A549 (cell line): ENCODE measurements around the gene ZIC4. TPM values are rescaled to one million over a fixed set of nuclear protein-coding genes. Genes with fewer than 3 reads are reported as not detected.

Experiments
- ATAC-seq, 2 experiments: fragments of 200-7000 bp in 1 of 2; fragments of >200 bp in 1 of 2; cut with Nextera tagmentation in 1 of 2; cut with Tn5 transposase in 1 of 2; 3 replicates each; pipeline versions ENCODE4 v1.8.0 to v1.9.1; 2018 to 2020; ENCODE audit warnings: mild to moderate bottlenecking in 1 of 2, moderate library complexity in 1 of 2
- CTCF ChIA-PET: fragments of 300-600 bp; sonication (Branson Sonifier 250); formaldehyde crosslinking; extraction: SDS; loops from one replicate; lab custom pipeline; 2021; ENCODE audit warnings: antibody characterized with exemption, inconsistent platforms; lab: Yijun Ruan, JAX
- POLR2A ChIA-PET: fragments of 350-600 bp; formaldehyde crosslinking; extraction: SDS; loops from one replicate; lab custom pipeline; 2021; ENCODE audit warnings: antibody characterized with exemption, inconsistent platforms; lab: Yijun Ruan, JAX
- DNase-seq, 2 experiments: peaks; one replicate each; pipeline versions ENCODE4 v3.0.0 to v3.0.0-alpha.2; 2011 to 2016; ENCODE audit warnings: low read depth in 1 of 2, low spot score in 1 of 2
- FAIRE-seq: peaks from 2 replicates; lab custom pipeline; 2011; peaks lifted over from hg19 to GRCh38; lab: Jason Lieb, UNC
- H3K27ac ChIP-seq, 2 experiments: fragments of >200 bp; sonication (Bioruptor Twin); formaldehyde crosslinking; 3 replicates each; pipeline ENCODE4 v1.5.1; 2016 to 2017
- H3K4me1 ChIP-seq: fragments of >200 bp; sonication (Bioruptor Twin); formaldehyde crosslinking; 3 replicates; pipeline ENCODE4 v1.6.1; 2016
- H3K4me2 ChIP-seq: fragments of >200 bp; sonication (Bioruptor Twin); formaldehyde crosslinking; 3 replicates; pipeline ENCODE4 v1.6.1; 2016
- H3K4me3 ChIP-seq: fragments of >200 bp; sonication (Bioruptor Twin); formaldehyde crosslinking; 3 replicates; pipeline ENCODE4 v1.5.1; 2016
- H3K9me3 ChIP-seq: fragments of >200 bp; sonication (Bioruptor Twin); formaldehyde crosslinking; 3 replicates; pipeline ENCODE4 v1.6.1; 2016
- CHD4 ChIP-seq: fragments of 200-600 bp; sonication (generic); IDR thresholded peaks from 2 replicates; pipeline ENCODE4 v1.6.1; 2016; ENCODE audit warnings: antibody characterized with exemption, mild to moderate bottlenecking, borderline replicate concordance
- EHMT2 ChIP-seq: fragments of 200-600 bp; sonication (generic); IDR thresholded peaks from 2 replicates; pipeline ENCODE4 v1.6.1; 2016; ENCODE audit warnings: antibody characterized with exemption, low read depth, mild to moderate bottlenecking, moderate library complexity
- FOSB ChIP-seq: fragments of 250-450 bp; sonication (Bioruptor Pico); IDR thresholded peaks from 2 replicates; pipeline ENCODE4 v1.5.0; 2020; ENCODE audit warnings: mild to moderate bottlenecking, moderate library complexity
- FOXS1 ChIP-seq: fragments of 250-450 bp; sonication (Bioruptor Pico); IDR thresholded peaks from 2 replicates; pipeline ENCODE4 v1.5.0; 2020; ENCODE audit warnings: mild to moderate bottlenecking, moderate library complexity
- HEYL ChIP-seq: fragments of 250-450 bp; sonication (Bioruptor Pico); IDR thresholded peaks from 2 replicates; pipeline ENCODE4 v1.8.0; 2021; ENCODE audit warnings: mild to moderate bottlenecking, moderate library complexity
- HOXA7 ChIP-seq: fragments of 250-450 bp; sonication (Bioruptor Pico); IDR thresholded peaks from 2 replicates; pipeline ENCODE4 v1.5.0; 2020; ENCODE audit warnings: mild to moderate bottlenecking, moderate library complexity
- HOXB5 ChIP-seq: fragments of 250-450 bp; sonication (Bioruptor Pico); IDR thresholded peaks from 2 replicates; pipeline ENCODE4 v1.5.0; 2020; ENCODE audit warnings: mild to moderate bottlenecking, moderate library complexity
- KDM1A ChIP-seq: fragments of 200-600 bp; sonication (generic); IDR thresholded peaks from 2 replicates; pipeline ENCODE4 v1.6.1; 2016; ENCODE audit warnings: low read depth, mild to moderate bottlenecking
- MYC ChIP-seq: IDR thresholded peaks from 2 replicates; pipeline ENCODE4 v1.6.1; 2012; ENCODE audit warnings: mild to moderate bottlenecking, inconsistent platforms, low read length, improper control_type of control experiment, borderline replicate concordance
- PHF8 ChIP-seq: fragments of 200-600 bp; sonication (generic); IDR thresholded peaks from 2 replicates; pipeline ENCODE4 v1.6.1; 2016; ENCODE audit warnings: low read depth, mild to moderate bottlenecking, antibody characterized with exemption, moderate library complexity, borderline replicate concordance
- TFCP2L1 ChIP-seq: fragments of 250-450 bp; sonication (Bioruptor Pico); IDR thresholded peaks from 2 replicates; pipeline ENCODE4 v1.5.0; 2021; ENCODE audit warnings: mild to moderate bottlenecking
- ZFP36 ChIP-seq: fragments of 450-650 bp; IDR thresholded peaks from 2 replicates; pipeline ENCODE4 v1.6.1; 2014; ENCODE audit warnings: borderline replicate concordance; ENCODE audit not compliant: partially characterized antibody
- WGBS: methylation state at CpG from one replicate; pipeline ENCODE4 v1.1.6; 2017; ENCODE audit errors: missing lambda C conversion rate; 5-methylcytosine and 5-hydroxymethylcytosine counted together
- polyA plus RNA-seq, 4 experiments: library from polyadenylated mRNA; depleted of rRNA in 3 of 4; stranded (reverse); fragments of >200 nt; fragmentation: RNase III in 1 of 4; extraction: RNeasy Plus Mini Kit Qiagen cat#74134 plus additional on column Dnase treatment in 1 of 4; gene quantifications; 2 replicates in 3 of 4; 3 replicates in 1 of 4; pipeline ENCODE4 v1.2.3, GENCODE V29; 2011 to 2017
- TF ChIP-seq, protein P1 (sequence below): fragments of 450-650 bp; IDR thresholded peaks from 2 replicates; pipeline ENCODE4 v1.6.1; 2014; ENCODE audit warnings: antibody characterized with exemption
- TF ChIP-seq, protein P2 (sequence below): fragments of >200 bp; sonication (Bioruptor Twin); formaldehyde crosslinking; IDR thresholded peaks from 3 replicates; pipeline ENCODE4 v1.5.1; 2016
- TF ChIP-seq, protein P3 (sequence below): fragments of 150-350 bp; IDR thresholded peaks from 2 replicates; pipeline ENCODE4 v1.6.1; 2014; ENCODE audit warnings: low read depth, mild to moderate bottlenecking, low read length
- TF ChIP-seq, protein P4 (sequence below): fragments of 250-450 bp; sonication (Bioruptor Pico); IDR thresholded peaks from 2 replicates; pipeline ENCODE4 v1.5.0; 2020; ENCODE audit warnings: low read depth, mild to moderate bottlenecking, moderate library complexity

Gene ZIC4
- polyA plus RNA-seq, 2 of the 4 experiments (the other 2 are of a cell fraction): not detected

DNA sequence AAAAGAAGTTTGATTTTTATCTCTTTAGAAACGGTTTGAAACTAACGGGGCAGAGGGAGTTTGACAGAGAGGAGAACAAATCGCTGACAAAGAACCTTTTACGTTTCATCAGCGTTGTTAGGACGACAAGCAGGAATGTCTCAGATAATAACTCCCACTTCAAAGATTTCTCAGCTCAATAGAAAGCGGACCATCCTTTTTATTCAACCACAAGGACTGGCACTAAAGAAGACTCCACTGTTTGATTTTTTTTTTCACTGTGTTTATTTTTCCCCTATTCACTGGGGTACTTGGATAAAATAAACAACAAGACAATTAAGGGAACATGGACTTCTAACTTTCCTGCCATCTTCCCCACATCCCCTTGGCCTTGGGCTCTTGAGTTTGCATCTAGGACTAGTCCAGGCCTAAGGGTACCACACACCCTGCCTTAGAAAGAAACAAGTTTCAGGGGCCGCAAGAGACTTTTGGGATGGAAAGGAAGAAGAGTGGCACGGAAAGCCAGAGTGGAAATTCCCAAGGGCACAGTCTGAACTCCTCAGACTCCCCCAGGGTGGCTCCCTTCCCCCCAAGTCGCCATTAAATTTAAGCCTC, 19.0 kb downstream of the ZIC4 start:
- TF ChIP-seq TFCP2L1 (no peak), FOXS1 (CRISPR knock-in tag) (no peak), PHF8 (no peak), HEYL (CRISPR knock-in tag) (no peak), CHD4 (no peak)
- TF ChIP-seq, protein P1, sequence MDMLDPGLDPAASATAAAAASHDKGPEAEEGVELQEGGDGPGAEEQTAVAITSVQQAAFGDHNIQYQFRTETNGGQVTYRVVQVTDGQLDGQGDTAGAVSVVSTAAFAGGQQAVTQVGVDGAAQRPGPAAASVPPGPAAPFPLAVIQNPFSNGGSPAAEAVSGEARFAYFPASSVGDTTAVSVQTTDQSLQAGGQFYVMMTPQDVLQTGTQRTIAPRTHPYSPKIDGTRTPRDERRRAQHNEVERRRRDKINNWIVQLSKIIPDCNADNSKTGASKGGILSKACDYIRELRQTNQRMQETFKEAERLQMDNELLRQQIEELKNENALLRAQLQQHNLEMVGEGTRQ: no peak
- TF ChIP-seq, all 56 proteins: peak for 0
- no peak overlapping the region for H3K4me3 ChIP-seq
- no peak for DNase-seq
- H3K9me3 ChIP-seq: no peaks in the 10 kb centered on the region
- H3K4me2 ChIP-seq: no peak overlapping the region
- H3K4me1 ChIP-seq: no peaks in the 10 kb centered on the region
- CTCF ChIA-PET: no interaction called here
- H3K27ac ChIP-seq: no peak overlapping the region
- FAIRE-seq: no peak
- ATAC-seq: no peak
- 54% methylated on average over 10 of the region's 10 CpGs for WGBS
- POLR2A ChIA-PET: no interaction called here

DNA sequence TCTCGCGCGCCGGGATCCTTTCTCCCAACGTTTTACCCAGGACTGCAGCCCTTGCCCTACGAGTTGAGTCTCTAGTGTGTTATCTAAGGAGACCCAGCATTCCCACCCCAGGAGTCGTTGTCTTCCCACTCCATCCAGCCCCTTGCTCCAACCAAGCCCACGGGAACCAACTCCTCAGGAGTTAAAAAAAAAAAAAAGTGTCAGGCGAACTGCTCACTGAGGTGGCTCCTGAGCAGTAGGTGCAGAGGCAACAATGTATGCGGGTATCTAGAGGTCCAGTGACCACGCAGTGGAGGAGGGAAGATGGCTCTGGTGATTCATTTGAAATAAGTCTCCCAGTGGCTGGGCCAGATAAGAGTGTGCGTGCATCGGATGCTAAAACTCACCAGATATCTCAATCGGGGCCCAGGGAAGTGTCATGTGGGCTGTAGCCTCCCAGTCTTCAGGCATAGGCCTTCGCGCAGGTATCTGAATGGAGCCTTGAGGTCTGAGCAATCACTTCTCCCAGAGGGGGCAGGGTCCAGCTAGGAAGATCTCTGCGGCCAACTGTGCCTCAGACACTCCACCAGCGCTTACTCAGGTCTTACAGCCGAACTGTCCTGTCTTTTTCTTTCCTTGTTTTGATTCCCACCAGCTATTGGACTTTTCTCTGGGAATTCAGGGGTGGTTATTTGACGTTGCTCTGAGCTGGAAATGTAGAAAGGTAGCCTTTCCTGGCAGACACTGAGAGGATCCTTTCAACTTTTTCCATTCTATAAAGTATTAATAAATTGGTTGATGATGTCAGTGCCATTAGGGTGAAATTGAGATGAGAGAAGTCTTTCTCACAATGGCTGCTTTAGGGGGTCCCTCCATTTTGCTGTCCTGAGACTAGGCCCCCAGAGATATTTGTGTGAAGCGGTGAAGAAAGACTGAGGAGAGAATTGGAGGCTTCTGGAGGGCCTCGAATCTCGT, 21.0 kb downstream of the ZIC4 start:
- TF ChIP-seq FOSB (CRISPR knock-in tag) (no peak), HOXB5 (CRISPR knock-in tag) (no peak), KDM1A (no peak), MYC (no peak), HOXA7 (CRISPR knock-in tag) (no peak), ZFP36 (no peak), EHMT2 (no peak)
- TF ChIP-seq, protein P2, sequence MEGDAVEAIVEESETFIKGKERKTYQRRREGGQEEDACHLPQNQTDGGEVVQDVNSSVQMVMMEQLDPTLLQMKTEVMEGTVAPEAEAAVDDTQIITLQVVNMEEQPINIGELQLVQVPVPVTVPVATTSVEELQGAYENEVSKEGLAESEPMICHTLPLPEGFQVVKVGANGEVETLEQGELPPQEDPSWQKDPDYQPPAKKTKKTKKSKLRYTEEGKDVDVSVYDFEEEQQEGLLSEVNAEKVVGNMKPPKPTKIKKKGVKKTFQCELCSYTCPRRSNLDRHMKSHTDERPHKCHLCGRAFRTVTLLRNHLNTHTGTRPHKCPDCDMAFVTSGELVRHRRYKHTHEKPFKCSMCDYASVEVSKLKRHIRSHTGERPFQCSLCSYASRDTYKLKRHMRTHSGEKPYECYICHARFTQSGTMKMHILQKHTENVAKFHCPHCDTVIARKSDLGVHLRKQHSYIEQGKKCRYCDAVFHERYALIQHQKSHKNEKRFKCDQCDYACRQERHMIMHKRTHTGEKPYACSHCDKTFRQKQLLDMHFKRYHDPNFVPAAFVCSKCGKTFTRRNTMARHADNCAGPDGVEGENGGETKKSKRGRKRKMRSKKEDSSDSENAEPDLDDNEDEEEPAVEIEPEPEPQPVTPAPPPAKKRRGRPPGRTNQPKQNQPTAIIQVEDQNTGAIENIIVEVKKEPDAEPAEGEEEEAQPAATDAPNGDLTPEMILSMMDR: no peak
- TF ChIP-seq, protein P3, sequence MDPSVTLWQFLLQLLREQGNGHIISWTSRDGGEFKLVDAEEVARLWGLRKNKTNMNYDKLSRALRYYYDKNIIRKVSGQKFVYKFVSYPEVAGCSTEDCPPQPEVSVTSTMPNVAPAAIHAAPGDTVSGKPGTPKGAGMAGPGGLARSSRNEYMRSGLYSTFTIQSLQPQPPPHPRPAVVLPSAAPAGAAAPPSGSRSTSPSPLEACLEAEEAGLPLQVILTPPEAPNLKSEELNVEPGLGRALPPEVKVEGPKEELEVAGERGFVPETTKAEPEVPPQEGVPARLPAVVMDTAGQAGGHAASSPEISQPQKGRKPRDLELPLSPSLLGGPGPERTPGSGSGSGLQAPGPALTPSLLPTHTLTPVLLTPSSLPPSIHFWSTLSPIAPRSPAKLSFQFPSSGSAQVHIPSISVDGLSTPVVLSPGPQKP: no peak
- TF ChIP-seq, protein P4, sequence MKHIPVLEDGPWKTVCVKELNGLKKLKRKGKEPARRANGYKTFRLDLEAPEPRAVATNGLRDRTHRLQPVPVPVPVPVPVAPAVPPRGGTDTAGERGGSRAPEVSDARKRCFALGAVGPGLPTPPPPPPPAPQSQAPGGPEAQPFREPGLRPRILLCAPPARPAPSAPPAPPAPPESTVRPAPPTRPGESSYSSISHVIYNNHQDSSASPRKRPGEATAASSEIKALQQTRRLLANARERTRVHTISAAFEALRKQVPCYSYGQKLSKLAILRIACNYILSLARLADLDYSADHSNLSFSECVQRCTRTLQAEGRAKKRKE: no peak
- no peak for DNase-seq
- POLR2A ChIA-PET: no interaction called here
- H3K4me2 ChIP-seq: no peak overlapping the region
- no peak for FAIRE-seq
- H3K9me3 ChIP-seq: no peaks in the 10 kb centered on the region
- no peak for ATAC-seq
- H3K27ac ChIP-seq: no peak overlapping the region
- CTCF ChIA-PET: no interaction called here
- H3K4me3 ChIP-seq: no peak overlapping the region
- no peaks in the 10 kb centered on the region for H3K4me1 ChIP-seq
- 62% methylated on average over 23 of the region's 23 CpGs for WGBS
